Mesenchymal stem cell (in vitro differentiated cells and primary cell): ENCODE data around the gene DIP2C.

Experiments used
- DNase-seq: peaks from one replicate; pipeline ENCODE4 v3.0.0-alpha.2; 2013
- H2AFZ ChIP-seq: one replicate; pipeline ENCODE4 v1.6.1; 2013; ENCODE audit warnings: low read depth, mild to moderate bottlenecking, control low read depth, inconsistent platforms, low read length, moderate library complexity
- H2AK5ac ChIP-seq: 2 replicates; pipeline ENCODE4 v1.6.1; 2013; ENCODE audit warnings: low read length, moderate library complexity, mild to moderate bottlenecking, inconsistent platforms; ENCODE audit not compliant: severe bottlenecking
- H2BK120ac ChIP-seq: one replicate; pipeline ENCODE4 v1.6.1; 2013; ENCODE audit warnings: low read depth, mild to moderate bottlenecking, inconsistent platforms, low read length, moderate library complexity
- H2BK12ac ChIP-seq, 2 experiments: one replicate each; pipeline ENCODE4 v1.6.1; 2013; ENCODE audit warnings: inconsistent platforms in 2 of 2, low read length in 2 of 2, mild to moderate bottlenecking in 2 of 2, moderate library complexity in 2 of 2, control low read depth in 1 of 2
- H2BK15ac ChIP-seq: one replicate; pipeline ENCODE4 v1.6.1; 2013; ENCODE audit warnings: mild to moderate bottlenecking, low read depth, inconsistent platforms; ENCODE audit not compliant: poor library complexity, severe bottlenecking
- H2BK5ac ChIP-seq: 2 replicates; pipeline ENCODE4 v1.6.1; 2013; ENCODE audit warnings: low read depth, mild to moderate bottlenecking, low read length, control low read depth, inconsistent platforms; ENCODE audit not compliant: poor library complexity, severe bottlenecking
- H3K14ac ChIP-seq, 2 experiments: one replicate each; pipeline ENCODE4 v1.6.1; 2013; ENCODE audit warnings: inconsistent platforms in 2 of 2, low read length in 2 of 2, control low read depth in 1 of 2, mild to moderate bottlenecking in 1 of 2, moderate library complexity in 1 of 2
- H3K18ac ChIP-seq, 2 experiments: one replicate each; pipeline ENCODE4 v1.6.1; 2013; ENCODE audit warnings: inconsistent platforms in 2 of 2, low read length in 2 of 2, control low read depth in 1 of 2, low read depth in 1 of 2, mild to moderate bottlenecking in 1 of 2
- H3K23ac ChIP-seq, 2 experiments: one replicate each; pipeline ENCODE4 v1.6.1; 2013; ENCODE audit warnings: inconsistent platforms in 2 of 2, low read length in 2 of 2, mild to moderate bottlenecking in 2 of 2, moderate library complexity in 2 of 2, control low read depth in 1 of 2
- H3K27ac ChIP-seq: 2 replicates; pipeline ENCODE4 v1.5.1; 2013; ENCODE audit warnings: mild to moderate bottlenecking, moderate library complexity, low read length, control low read depth, inconsistent platforms; ENCODE audit not compliant: poor library complexity, severe bottlenecking
- H3K27me3 ChIP-seq, 2 experiments: 2 replicates each; pipeline versions ENCODE4 v1.6.1 to v1.7.0; 2013; ENCODE audit warnings: low read length in 2 of 2, mild to moderate bottlenecking in 2 of 2, moderate library complexity in 2 of 2, control low read depth in 1 of 2, inconsistent platforms in 1 of 2; ENCODE audit not compliant: control insufficient read depth in 1 of 2, insufficient read depth in 1 of 2
- H3K36me3 ChIP-seq, 2 experiments: 2 replicates each; pipeline versions ENCODE4 v1.6.1 to v1.7.0; 2013; ENCODE audit warnings: low read length in 2 of 2, control low read depth in 1 of 2, inconsistent platforms in 1 of 2, low read depth in 1 of 2, mild to moderate bottlenecking in 1 of 2; ENCODE audit not compliant: insufficient read depth in 2 of 2, control insufficient read depth in 1 of 2
- H3K4ac ChIP-seq, 2 experiments: one replicate each; pipeline ENCODE4 v1.6.1; 2013; ENCODE audit warnings: inconsistent platforms in 2 of 2, low read length in 2 of 2, mild to moderate bottlenecking in 2 of 2, moderate library complexity in 2 of 2, control low read depth in 1 of 2, low read depth in 1 of 2
- H3K4me1 ChIP-seq: 2 replicates; pipeline ENCODE4 v1.6.1; 2013; ENCODE audit warnings: low read depth, low read length, control low read depth; ENCODE audit not compliant: control insufficient read depth, insufficient read depth
- H3K4me2 ChIP-seq: 2 replicates; pipeline ENCODE4 v1.6.1; 2013; ENCODE audit warnings: low read length, mild to moderate bottlenecking, inconsistent platforms; ENCODE audit not compliant: poor library complexity, severe bottlenecking
- H3K4me3 ChIP-seq, 2 experiments: 2 replicates each; pipeline versions ENCODE4 v1.5.1 to v1.7.0; 2013; ENCODE audit warnings: low read length in 2 of 2, mild to moderate bottlenecking in 2 of 2, control low read depth in 1 of 2, low read depth in 1 of 2; ENCODE audit not compliant: insufficient read depth in 1 of 2
- H3K79me1 ChIP-seq: replicated peaks from 2 replicates; pipeline ENCODE4 v1.6.1; 2013; ENCODE audit warnings: mild to moderate bottlenecking, control low read depth, low read length, inconsistent platforms; ENCODE audit not compliant: poor library complexity, severe bottlenecking
- H3K9ac ChIP-seq: 2 replicates; pipeline ENCODE4 v1.7.0; 2013; ENCODE audit warnings: mild to moderate bottlenecking, low read length, moderate library complexity
- H3K9me3 ChIP-seq: 2 replicates; pipeline ENCODE4 v1.7.0; 2013; ENCODE audit warnings: mild to moderate bottlenecking, low read length; ENCODE audit not compliant: control insufficient read depth
- H4K8ac ChIP-seq: one replicate; pipeline ENCODE4 v1.6.1; 2013; ENCODE audit warnings: inconsistent platforms, mild to moderate bottlenecking, low read length, moderate library complexity
- H4K91ac ChIP-seq: one replicate; pipeline ENCODE4 v1.6.1; 2013; ENCODE audit warnings: mild to moderate bottlenecking, low read length, inconsistent platforms
- WGBS: methylation state at CpG from one replicate; pipeline ENCODE4 v1.1.7; 2013; ENCODE audit warnings: mixed read lengths; 5-methylcytosine and 5-hydroxymethylcytosine counted together

Gene DIP2C

DNA sequence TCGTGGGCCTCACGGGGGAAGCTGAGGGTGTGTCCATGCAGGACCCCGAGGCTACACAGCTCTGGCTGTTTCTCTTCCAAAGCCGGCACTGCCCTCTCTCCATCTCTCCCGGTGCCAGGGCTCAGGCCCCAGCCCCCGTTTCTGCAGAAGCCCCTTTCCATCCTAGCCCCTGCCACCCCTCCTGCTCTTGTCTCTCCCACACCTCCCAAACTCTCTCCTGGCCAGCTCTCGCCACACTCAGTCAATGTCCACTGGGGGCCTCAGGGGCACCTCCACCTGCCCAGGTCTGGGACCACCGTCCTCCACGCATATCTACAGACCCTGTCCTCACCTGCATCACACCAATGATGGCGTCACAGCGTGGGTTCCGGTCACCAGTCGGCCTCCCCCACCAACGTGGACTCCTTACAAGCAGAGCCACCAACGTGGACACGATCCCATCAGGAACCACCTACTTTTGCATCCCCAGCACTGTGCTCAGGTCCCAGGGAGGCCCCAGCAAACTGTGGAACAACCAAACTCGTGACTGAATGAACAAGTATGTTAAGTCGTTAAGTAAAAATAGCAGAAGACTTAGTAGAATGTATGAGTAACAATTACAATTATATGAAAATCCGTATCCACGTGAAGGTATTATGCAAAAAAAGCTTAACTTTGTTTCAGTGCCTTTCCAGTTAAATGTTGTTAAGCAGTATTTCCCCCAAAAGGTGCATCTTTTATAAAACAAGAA lies 38.4 kb downstream of the DIP2C start:
- no peaks in the 10 kb centered on the region for H3K27me3 ChIP-seq
- H2BK120ac ChIP-seq = no peak overlapping the region
- peak overlapping the region; percentile 37 for H2BK15ac ChIP-seq
- H3K4me1 ChIP-seq = peaks cover 27% of the 10 kb centered on the region
- no peaks in the 10 kb centered on the region for H3K36me3 ChIP-seq
- no peak overlapping the region for H3K4me3 ChIP-seq
- H2AFZ ChIP-seq = no peak overlapping the region
- H3K4me2 ChIP-seq = no peak overlapping the region
- H3K79me1 ChIP-seq = peaks cover 32% of the 10 kb centered on the region
- peak overlapping the region; percentile 2 to 7 for H3K18ac ChIP-seq
- no peak overlapping the region for H3K27ac ChIP-seq
- H2BK5ac ChIP-seq = no peak overlapping the region
- H3K9ac ChIP-seq = no peak overlapping the region
- no peak for DNase-seq
- H2BK12ac ChIP-seq = peak overlapping the region in 1 of 2 experiments; percentile 42
- H3K23ac ChIP-seq = no peak overlapping the region
- H3K4ac ChIP-seq = no peak overlapping the region
- 90% methylated on average over 20 of the region's 20 CpGs for WGBS
- H3K14ac ChIP-seq = no peak overlapping the region
- no peaks in the 10 kb centered on the region for H3K9me3 ChIP-seq
- H4K91ac ChIP-seq = no peak overlapping the region
- no peak overlapping the region for H4K8ac ChIP-seq
- peak overlapping the region; percentile 79 for H2AK5ac ChIP-seq

DNA sequence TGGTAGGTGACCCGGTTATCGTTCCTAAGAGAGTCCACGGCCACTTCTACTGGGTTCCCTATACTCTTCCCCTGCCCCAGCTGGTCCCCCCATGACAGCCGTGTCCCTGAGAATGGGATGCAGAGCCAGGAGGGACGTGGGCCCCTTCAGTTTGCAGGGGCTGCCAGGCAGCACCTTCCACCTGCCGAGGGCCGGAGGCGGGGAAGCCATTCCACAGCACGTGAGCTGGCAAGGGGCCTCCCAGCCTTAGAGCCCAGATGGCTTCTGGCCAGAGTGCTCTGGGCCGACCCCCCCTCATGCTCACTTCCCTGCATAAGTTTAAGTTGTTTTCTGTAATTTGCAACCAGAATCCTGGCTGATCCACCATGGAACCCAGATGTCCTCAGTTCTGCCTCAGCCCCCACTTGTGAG lies 39.0 kb downstream of the DIP2C start:
- peaks cover 29% of the 10 kb centered on the region for H3K4me1 ChIP-seq
- peak overlapping the region in 1 of 2 experiments; percentile 64 for H3K14ac ChIP-seq
- H3K4me2 ChIP-seq = peak overlapping the region; percentile 0
- H3K23ac ChIP-seq = no peak overlapping the region
- WGBS = 88% methylated on average over 10 of the region's 10 CpGs
- no peak overlapping the region for H3K4ac ChIP-seq
- H3K4me3 ChIP-seq = no peak overlapping the region
- H2BK15ac ChIP-seq = peak overlapping the region; percentile 37
- H3K18ac ChIP-seq = peak overlapping the region; percentile 58 to 73
- H3K27ac ChIP-seq = no peak overlapping the region
- no peak overlapping the region for H3K9ac ChIP-seq
- H4K8ac ChIP-seq = peak overlapping the region; percentile 73
- peak overlapping the region; percentile 94 for H4K91ac ChIP-seq
- no peak overlapping the region for H2BK120ac ChIP-seq
- H2BK5ac ChIP-seq = peak overlapping the region; percentile 57
- peak overlapping the region; percentile 93 for H2AK5ac ChIP-seq
- no peak for DNase-seq
- no peaks in the 10 kb centered on the region for H3K9me3 ChIP-seq
- H3K27me3 ChIP-seq = no peaks in the 10 kb centered on the region
- H3K36me3 ChIP-seq = no peaks in the 10 kb centered on the region
- H2BK12ac ChIP-seq = peak overlapping the region in 1 of 2 experiments; percentile 85
- no peak overlapping the region for H2AFZ ChIP-seq
- H3K79me1 ChIP-seq = peaks cover 32% of the 10 kb centered on the region

DNA sequence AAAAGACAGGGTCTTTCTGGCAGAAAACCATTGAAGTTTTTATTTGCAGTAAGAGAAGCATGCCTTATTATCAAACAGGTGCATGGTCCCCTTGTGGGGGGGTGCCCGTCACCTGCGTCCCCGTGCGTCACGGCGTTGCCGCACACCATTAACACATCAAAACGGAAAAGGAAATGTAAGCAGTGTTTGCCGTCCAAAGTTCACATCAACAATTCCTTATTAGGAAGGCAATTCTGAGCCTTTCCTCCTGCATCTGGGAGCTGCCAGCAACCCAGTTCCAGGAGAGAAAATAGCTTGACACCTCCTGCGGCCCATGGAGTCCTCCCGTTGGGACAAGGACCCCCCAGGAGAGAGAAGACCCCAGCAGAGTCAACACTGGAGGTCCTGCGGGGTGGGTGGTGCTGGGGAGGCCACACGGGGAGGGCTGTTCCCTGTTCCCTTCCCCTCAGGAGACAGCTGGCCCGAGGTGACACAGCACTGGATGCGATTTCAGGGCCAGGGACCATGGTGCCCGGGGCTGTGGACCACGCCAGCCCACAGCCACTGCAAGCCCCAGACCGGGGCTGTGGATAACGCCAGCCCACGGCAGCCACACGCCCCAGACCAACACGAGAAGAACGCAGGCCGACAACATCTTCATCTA lies 39.5 kb downstream of the DIP2C start:
- Histone ChIP-seq H3K27ac (peak overlapping the region; percentile 31), H4K8ac (peak overlapping the region; percentile 73), H2BK5ac (peak overlapping the region; percentile 57), H3K14ac (peak overlapping the region in 1 of 2 experiments; percentile 64), H4K91ac (peak overlapping the region; percentile 94), H3K27me3 (no peaks in the 10 kb centered on the region), H3K4me1 (peaks cover 29% of the 10 kb centered on the region), H3K9ac (no peak overlapping the region), H2AFZ (no peak overlapping the region), H2BK15ac (no peak overlapping the region), H3K4me3 (no peak overlapping the region), H3K36me3 (peaks cover 3% of the 10 kb centered on the region in 2 experiments), H3K4me2 (peak overlapping the region; percentile 36), H3K79me1 (peaks cover 29% of the 10 kb centered on the region), H3K9me3 (peaks cover 4% of the 10 kb centered on the region), H2AK5ac (peak overlapping the region; percentile 93), H3K23ac (no peak overlapping the region), H3K18ac (peak overlapping the region; percentile 58 to 73), H2BK120ac (no peak overlapping the region), H3K4ac (peak overlapping the region in 1 of 2 experiments; percentile 61), H2BK12ac (peak overlapping the region in 1 of 2 experiments; percentile 85)
- DNase-seq = peak; percentile 45
- 82% methylated on average over 23 of the region's 24 CpGs for WGBS

DNA sequence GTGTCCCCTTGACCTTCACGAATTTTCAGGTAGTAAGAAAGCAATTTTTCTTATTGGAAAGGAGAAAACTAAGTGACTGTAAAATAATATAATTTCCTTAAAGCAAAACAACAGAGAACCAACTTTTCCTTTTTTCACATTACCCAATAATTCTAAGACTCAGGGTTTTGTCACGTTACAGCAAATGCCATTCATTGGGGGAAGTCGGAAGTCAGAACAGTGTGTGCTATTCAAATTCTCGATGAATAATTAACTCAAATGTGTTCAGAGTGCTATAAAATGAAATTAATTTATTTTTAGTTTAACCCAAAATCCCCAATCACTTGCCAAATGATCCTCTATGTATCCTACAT lies 40.0 kb downstream of the DIP2C start:
- H2AFZ ChIP-seq = no peak overlapping the region
- no peak overlapping the region for H2BK120ac ChIP-seq
- H3K18ac ChIP-seq = no peak overlapping the region
- peaks cover 29% of the 10 kb centered on the region for H3K4me1 ChIP-seq
- H3K36me3 ChIP-seq = peaks cover 5 to 7% of the 10 kb centered on the region in 2 experiments
- H2BK15ac ChIP-seq = no peak overlapping the region
- peaks cover 9% of the 10 kb centered on the region for H3K9me3 ChIP-seq
- H3K4me2 ChIP-seq = no peak overlapping the region
- H3K27me3 ChIP-seq = no peaks in the 10 kb centered on the region
- H3K4ac ChIP-seq = no peak overlapping the region
- no peak overlapping the region for H3K4me3 ChIP-seq
- H3K14ac ChIP-seq = no peak overlapping the region
- no peak overlapping the region for H4K91ac ChIP-seq
- peaks cover 31% of the 10 kb centered on the region for H3K79me1 ChIP-seq
- no peak overlapping the region for H3K9ac ChIP-seq
- H3K23ac ChIP-seq = no peak overlapping the region
- H3K27ac ChIP-seq = no peak overlapping the region
- 93% methylated on average over 3 of the region's 4 CpGs for WGBS
- H4K8ac ChIP-seq = no peak overlapping the region
- DNase-seq = no peak
- H2BK12ac ChIP-seq = no peak overlapping the region
- H2AK5ac ChIP-seq = peak overlapping the region; percentile 21
- no peak overlapping the region for H2BK5ac ChIP-seq
